GM12892 (cell line): Measurements from ENCODE around the gene HEPHL1.

Experiments
- POLR2A ChIP-seq: IDR thresholded peaks from 2 replicates; pipeline ENCODE4 v1.6.1; 2011; ENCODE audit warnings: low read depth, low read length, control low read depth
- POLR2AphosphoS5 ChIP-seq: IDR thresholded peaks from 2 replicates; pipeline ENCODE4 v1.6.1; 2011; ENCODE audit warnings: low read depth, low read length, control low read depth

DNA sequence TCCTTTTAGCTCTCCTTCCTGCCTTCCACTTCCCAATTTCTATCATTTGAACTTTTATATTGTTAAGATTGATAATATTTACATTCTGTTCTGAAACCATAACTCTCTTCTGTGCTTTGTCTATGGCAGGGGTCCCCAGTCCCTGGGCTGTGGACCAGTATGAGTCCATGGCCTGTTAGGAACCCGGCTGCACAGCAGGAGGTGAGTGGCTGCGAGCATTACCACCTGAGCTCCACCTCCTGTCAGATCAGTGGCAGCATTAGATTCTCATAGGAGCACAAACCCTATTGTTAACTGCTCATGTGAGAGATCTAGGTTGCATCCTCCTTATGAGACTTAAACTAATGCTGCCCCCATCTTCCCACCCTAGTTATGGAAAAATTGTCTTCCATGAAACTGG is 48.4 kb upstream of the HEPHL1 start:
- TF ChIP-seq POLR2AphosphoS5 (no peak), POLR2A (no peak)
